OCI-LY3 (cell line): Measurements from ENCODE around the gene BMERB1.

Source experiments
- H2AFZ ChIP-seq: fragments of 200-600, 300-600 bp; shearing (Covaris generic); 2 replicates; pipeline ENCODE4 v1.6.0; 2014; ENCODE audit warnings: antibody characterized with exemption, low read depth, low read length
- H3K27ac ChIP-seq: fragments of 200-600, 300-600 bp; sonication (generic); 2 replicates; pipeline ENCODE4 v1.5.1; 2014; ENCODE audit warnings: mild to moderate bottlenecking, low read length, moderate library complexity, mixed read lengths
- H3K27me3 ChIP-seq: fragments of 200-600, 300-600 bp; sonication (generic); 2 replicates; pipeline ENCODE4 v1.6.1; 2014; ENCODE audit warnings: low read depth, low read length, mixed read lengths
- H3K36me3 ChIP-seq: fragments of 200-600, 300-600 bp; sonication (generic); replicated peaks from 2 replicates; pipeline ENCODE3; 2014; ENCODE audit warnings: low read depth, low read length, mixed read lengths
- H3K4me1 ChIP-seq: fragments of 300-600, 200-600 bp; sonication (generic); 2 replicates; pipeline ENCODE4 v1.6.1; 2014; ENCODE audit warnings: low read length, mixed read lengths
- H3K4me2 ChIP-seq: fragments of 200-600, 300-600 bp; sonication (generic); 2 replicates; pipeline ENCODE4 v1.6.1; 2014; ENCODE audit warnings: low read length, mixed read lengths
- H3K4me3 ChIP-seq: fragments of 300-600, 200-600 bp; sonication (generic); 2 replicates; pipeline ENCODE4 v1.5.1; 2014; ENCODE audit warnings: antibody characterized with exemption, mild to moderate bottlenecking, low read length, moderate library complexity
- H3K79me2 ChIP-seq: fragments of 300-600, 200-600 bp; shearing (Covaris generic); 2 replicates; pipeline ENCODE4 v1.6.1; 2014; ENCODE audit warnings: mild to moderate bottlenecking, low read length, mixed read lengths
- H3K9ac ChIP-seq: fragments of 300-600, 200-600 bp; shearing (Covaris generic); 2 replicates; pipeline ENCODE4 v1.6.0; 2014; ENCODE audit warnings: mild to moderate bottlenecking, low read length, moderate library complexity
- H3K9me3 ChIP-seq: fragments of 200-600, 300-600 bp; shearing (Covaris generic); 2 replicates; pipeline ENCODE4 v1.6.1; 2014; ENCODE audit warnings: low read length, mixed read lengths; ENCODE audit not compliant: insufficient read depth
- H4K20me1 ChIP-seq: fragments of 200-600, 300-600 bp; sonication (generic); 2 replicates; pipeline ENCODE4 v1.6.1; 2016; ENCODE audit warnings: low read length, mixed read lengths; ENCODE audit not compliant: insufficient read depth
- CTCF ChIP-seq: fragments of 200-600, 300-600 bp; sonication (generic); IDR thresholded peaks from 2 replicates; pipeline ENCODE4 v1.5.1; 2014; ENCODE audit warnings: antibody characterized with exemption, low read length, low read depth
- EZH2phosphoT487 ChIP-seq: fragments of 200-600 bp; shearing (Covaris generic); IDR thresholded peaks from 2 replicates; pipeline ENCODE4 v1.6.1; 2018; ENCODE audit warnings: antibody characterized with exemption, mixed run types, low read depth

BMERB1 gene

GRCh38 chr16:15593235-15593634 lies 158.8 kb downstream of the BMERB1 start:
- Histone ChIP-seq H3K4me2 (no peak overlapping the region), H3K4me1 (peaks cover 27% of the 10 kb centered on the region), H3K27ac (no peak overlapping the region), H3K27me3 (no peaks in the 10 kb centered on the region), H2AFZ (no peak overlapping the region), H3K4me3 (no peak overlapping the region), H3K9ac (no peak overlapping the region), H3K9me3 (no peaks in the 10 kb centered on the region), H3K79me2 (no peaks in the 10 kb centered on the region), H3K36me3 (peaks cover 68% of the 10 kb centered on the region), H4K20me1 (no peaks in the 10 kb centered on the region)
- TF ChIP-seq CTCF (no peak), EZH2phosphoT487 (no peak)

- no peak overlapping the region for H3K4me2 ChIP-seq
- no peak overlapping the region for H2AFZ ChIP-seq
- H3K36me3 ChIP-seq, result peaks cover 60% of the 10 kb centered on the region
- no peaks in the 10 kb centered on the region for H3K9me3 ChIP-seq
- H3K27me3 ChIP-seq, result no peaks in the 10 kb centered on the region
- peaks cover 24% of the 10 kb centered on the region for H3K4me1 ChIP-seq
- H3K9ac ChIP-seq, result no peak overlapping the region
- TF ChIP-seq EZH2phosphoT487, result no peak
- no peak for TF ChIP-seq CTCF
- H4K20me1 ChIP-seq, result no peaks in the 10 kb centered on the region
- H3K79me2 ChIP-seq, result no peaks in the 10 kb centered on the region
- no peak overlapping the region for H3K4me3 ChIP-seq
- no peak overlapping the region for H3K27ac ChIP-seq
These were observed 160.4 kb downstream of the BMERB1 start for GRCh38 chr16:15594711-15595320.

GRCh38 chr16:15597135-15597534 lies 162.7 kb downstream of the BMERB1 start:
- H3K9ac ChIP-seq, result no peak overlapping the region
- H3K4me1 ChIP-seq, result peaks cover 6% of the 10 kb centered on the region
- H3K9me3 ChIP-seq, result no peaks in the 10 kb centered on the region
- TF ChIP-seq EZH2phosphoT487, result no peak
- no peak for TF ChIP-seq CTCF
- H2AFZ ChIP-seq, result no peak overlapping the region
- peaks cover 76% of the 10 kb centered on the region for H3K36me3 ChIP-seq
- peaks cover 6% of the 10 kb centered on the region; the same call in 1 of the 2 replicates for H4K20me1 ChIP-seq
- no peak overlapping the region for H3K4me3 ChIP-seq
- H3K79me2 ChIP-seq, result no peaks in the 10 kb centered on the region
- no peak overlapping the region for H3K4me2 ChIP-seq
- no peaks in the 10 kb centered on the region for H3K27me3 ChIP-seq
- no peak overlapping the region for H3K27ac ChIP-seq

- Histone ChIP-seq H3K9me3 (no peaks in the 10 kb centered on the region), H3K79me2 (no peaks in the 10 kb centered on the region), H3K4me2 (no peak overlapping the region), H3K27me3 (no peaks in the 10 kb centered on the region), H3K36me3 (peaks cover 84% of the 10 kb centered on the region), H3K27ac (no peak overlapping the region), H2AFZ (no peak overlapping the region), H4K20me1 (peaks cover 8% of the 10 kb centered on the region; the same call in 1 of the 2 replicates), H3K4me3 (no peak overlapping the region), H3K4me1 (no peaks in the 10 kb centered on the region), H3K9ac (no peak overlapping the region)
- TF ChIP-seq CTCF (no peak), EZH2phosphoT487 (no peak)
These were observed 163.6 kb downstream of the BMERB1 start for GRCh38 chr16:15597822-15598647.
